ENCODE results near the gene SORL1. TPM values are rescaled to one million over a fixed set of nuclear protein-coding genes. Genes with fewer than 3 reads are reported as not detected.

SORL1 gene
- total and polyA plus RNA-seq, 2 of the 8 experiments (the other 6 are each of a cell fraction or from before 2014, with no cell fraction given), result 38.1 to 65.5 TPM

DNA sequence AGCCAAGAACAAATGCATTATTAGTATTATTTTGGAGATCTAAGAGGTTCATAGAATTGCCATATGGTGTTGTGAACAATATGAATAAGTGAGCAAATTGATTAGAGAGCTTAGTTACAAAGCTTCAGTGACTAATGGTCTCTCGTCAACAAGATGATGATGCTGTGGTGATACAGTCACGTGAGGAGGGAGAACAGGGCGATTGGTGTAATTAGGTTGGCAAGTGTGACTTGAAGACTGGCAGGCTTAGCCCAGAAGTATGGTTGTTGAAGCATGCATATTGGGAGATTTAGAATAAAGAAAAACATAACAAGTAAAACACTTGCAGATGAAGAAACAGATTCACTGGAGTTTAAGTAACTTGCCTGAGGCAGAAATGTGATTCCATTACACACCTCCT, 101.3 kb downstream of the SORL1 start:
- Histone ChIP-seq H3K9me3 (ENCODE audit: insufficient read depth in 2 of 2, low read depth in 1 of 2, low read length in 1 of 2) (no peaks in the 10 kb centered on the region), H4K91ac (replicated peaks; ENCODE audit: insufficient read length, low read length) (no peak overlapping the region), H3K14ac (ENCODE audit: insufficient read length) (no peak overlapping the region), H3K4me3 (ENCODE audit: extremely low read depth in 1 of 4, insufficient read depth in 2 of 4, low read depth in 3 of 4, low read length in 4 of 4) (no peak overlapping the region), H3K4ac (replicated peaks; ENCODE audit: insufficient read length, low read depth, low read length) (no peak overlapping the region), H3K23ac (ENCODE audit: insufficient read length) (no peak overlapping the region), H3K27ac (ENCODE audit: low read depth, low read length) (no peak overlapping the region), H3K27me3 (replicated peaks in 1 of 4; ENCODE audit: control insufficient read depth in 3 of 4, extremely low read depth in 1 of 4, insufficient read depth in 3 of 4, low read length in 3 of 4) (no peaks in the 10 kb centered on the region), H2AK5ac (ENCODE audit: low read depth, low read length) (no peak overlapping the region), H3K79me2 (ENCODE audit: control insufficient read depth in 1 of 2, insufficient read depth in 2 of 2, low read length in 2 of 2) (no peaks in the 10 kb centered on the region), H2BK5ac (ENCODE audit: low read depth, low read length) (no peak overlapping the region), H3K4me2 (ENCODE audit: insufficient read depth in 1 of 2, low read depth in 2 of 2, low read length in 2 of 2) (no peak overlapping the region), H3K36me3 (ENCODE audit: control insufficient read depth in 2 of 4, insufficient read depth in 4 of 4, low read length in 3 of 4) (peaks cover 8 to 54% (median 38%) of the 10 kb centered on the region in 4 experiments; a peak in 7 of 8 replicates), H3K18ac (ENCODE audit: extremely low read depth, low read length) (no peak overlapping the region), H3K79me1 (ENCODE audit: low read depth, low read length) (no peaks in the 10 kb centered on the region), H4K8ac (ENCODE audit: extremely low read depth, insufficient read depth, low read length) (no peak overlapping the region), H3K9ac (replicated peaks in 1 of 4; ENCODE audit: extremely low read depth in 1 of 4, low read depth in 3 of 4, low read length in 3 of 4) (no peak overlapping the region), H3K4me1 (replicated peaks in 1 of 4; ENCODE audit: control insufficient read depth in 3 of 4, insufficient read depth in 4 of 4, low read length in 3 of 4) (no peaks in the 10 kb centered on the region), H2AFZ (ENCODE audit: low read length) (no peak overlapping the region), H3K23me2 (ENCODE audit: low read depth, low read length) (no peaks in the 10 kb centered on the region), H3K56ac (replicated peaks; ENCODE audit: insufficient read length, low read depth, low read length) (no peak overlapping the region), H2BK20ac (ENCODE audit: low read length) (no peak overlapping the region), H2BK12ac (ENCODE audit: low read depth, low read length) (no peak overlapping the region), H4K20me1 (replicated peaks in 1 of 2; ENCODE audit: control insufficient read depth in 1 of 2, insufficient read depth in 2 of 2, low read length in 2 of 2) (peaks cover 0 to 1% of the 10 kb centered on the region in 2 experiments), H4K5ac (ENCODE audit: insufficient read length, low read depth, low read length) (no peak overlapping the region), H2BK120ac (replicated peaks; ENCODE audit: low read depth, low read length) (no peak overlapping the region), H2BK15ac (ENCODE audit: low read length) (no peak overlapping the region)
- ChIA-PET CTCF (ENCODE audit: partially characterized antibody) (interaction anchor here (0.5 to 1.5 kb wide), 2 partner anchors 11 to 348 kb away, joined by 4 to 5 read pairs; no protein-coding TSS in a partner anchor), POLR2A (ENCODE audit: partially characterized antibody) (no interaction called here)
- 90% methylated on average over 3 of the region's 3 CpGs; no CpG with 5 or more reads in 1 of the 2 experiments for WGBS, 2 experiments (ENCODE audit: extremely low coverage in 1 of 2, insufficient coverage in 1 of 2, insufficient read length in 1 of 2, insufficient replicate concordance in 2 of 2, low coverage in 1 of 2, low lambda C conversion rate in 2 of 2, missing lambda C conversion rate in 1 of 2)
- no peak for FAIRE-seq
- no peak for DNase-seq (ENCODE audit: low read depth in 1 of 2, low spot score in 2 of 2)
- no peak for TF ChIP-seq TBP (IDR thresholded peaks at IDR 0.05; ENCODE audit: low read depth, low read length)
- no peak for TF ChIP-seq JUND (IDR thresholded peaks at IDR 0.05; ENCODE audit: low read length)
- TF ChIP-seq TAF7 (optimal IDR thresholded peaks at IDR 0.05; ENCODE audit: borderline replicate concordance, low read depth, low read length), result no peak
- TF ChIP-seq, protein P1, sequence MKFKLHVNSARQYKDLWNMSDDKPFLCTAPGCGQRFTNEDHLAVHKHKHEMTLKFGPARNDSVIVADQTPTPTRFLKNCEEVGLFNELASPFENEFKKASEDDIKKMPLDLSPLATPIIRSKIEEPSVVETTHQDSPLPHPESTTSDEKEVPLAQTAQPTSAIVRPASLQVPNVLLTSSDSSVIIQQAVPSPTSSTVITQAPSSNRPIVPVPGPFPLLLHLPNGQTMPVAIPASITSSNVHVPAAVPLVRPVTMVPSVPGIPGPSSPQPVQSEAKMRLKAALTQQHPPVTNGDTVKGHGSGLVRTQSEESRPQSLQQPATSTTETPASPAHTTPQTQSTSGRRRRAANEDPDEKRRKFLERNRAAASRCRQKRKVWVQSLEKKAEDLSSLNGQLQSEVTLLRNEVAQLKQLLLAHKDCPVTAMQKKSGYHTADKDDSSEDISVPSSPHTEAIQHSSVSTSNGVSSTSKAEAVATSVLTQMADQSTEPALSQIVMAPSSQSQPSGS (IDR thresholded peaks at IDR 0.05; ENCODE audit: low read length), result no peak
- no peak for TF ChIP-seq RNF2 (IDR thresholded peaks at IDR 0.05; ENCODE audit: borderline replicate concordance, low read depth, low read length, missing control alignments, poor library complexity, severe bottlenecking)
- no peak for TF ChIP-seq EP300 (IDR thresholded peaks at IDR 0.05; ENCODE audit: borderline replicate concordance in 1 of 2, low read depth in 2 of 2, low read length in 2 of 2)
- TF ChIP-seq POLR2AphosphoS5 (IDR thresholded peaks at IDR 0.05; ENCODE audit: low read depth, low read length), result no peak
- TF ChIP-seq SP1 (IDR thresholded peaks at IDR 0.05; ENCODE audit: low read depth, low read length), result no peak
- TF ChIP-seq BRCA1 (IDR thresholded peaks at IDR 0.05; ENCODE audit: low read depth, low read length), result no peak
- no peak for TF ChIP-seq ASH2L (IDR thresholded peaks at IDR 0.05; ENCODE audit: low read length)
- TF ChIP-seq, protein P2, sequence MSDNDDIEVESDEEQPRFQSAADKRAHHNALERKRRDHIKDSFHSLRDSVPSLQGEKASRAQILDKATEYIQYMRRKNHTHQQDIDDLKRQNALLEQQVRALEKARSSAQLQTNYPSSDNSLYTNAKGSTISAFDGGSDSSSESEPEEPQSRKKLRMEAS (IDR thresholded peaks at IDR 0.05), result no peak
- no peak for TF ChIP-seq HDAC6 (IDR thresholded peaks at IDR 0.05; ENCODE audit: low read depth, low read length)

All from H1 (cell line).